ENCODE results near the gene SACS.

- TF ChIP-seq POLR2A (IDR thresholded peaks at IDR 0.05) = no peak
- TF ChIP-seq, protein P1, sequence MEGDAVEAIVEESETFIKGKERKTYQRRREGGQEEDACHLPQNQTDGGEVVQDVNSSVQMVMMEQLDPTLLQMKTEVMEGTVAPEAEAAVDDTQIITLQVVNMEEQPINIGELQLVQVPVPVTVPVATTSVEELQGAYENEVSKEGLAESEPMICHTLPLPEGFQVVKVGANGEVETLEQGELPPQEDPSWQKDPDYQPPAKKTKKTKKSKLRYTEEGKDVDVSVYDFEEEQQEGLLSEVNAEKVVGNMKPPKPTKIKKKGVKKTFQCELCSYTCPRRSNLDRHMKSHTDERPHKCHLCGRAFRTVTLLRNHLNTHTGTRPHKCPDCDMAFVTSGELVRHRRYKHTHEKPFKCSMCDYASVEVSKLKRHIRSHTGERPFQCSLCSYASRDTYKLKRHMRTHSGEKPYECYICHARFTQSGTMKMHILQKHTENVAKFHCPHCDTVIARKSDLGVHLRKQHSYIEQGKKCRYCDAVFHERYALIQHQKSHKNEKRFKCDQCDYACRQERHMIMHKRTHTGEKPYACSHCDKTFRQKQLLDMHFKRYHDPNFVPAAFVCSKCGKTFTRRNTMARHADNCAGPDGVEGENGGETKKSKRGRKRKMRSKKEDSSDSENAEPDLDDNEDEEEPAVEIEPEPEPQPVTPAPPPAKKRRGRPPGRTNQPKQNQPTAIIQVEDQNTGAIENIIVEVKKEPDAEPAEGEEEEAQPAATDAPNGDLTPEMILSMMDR (IDR thresholded peaks at IDR 0.05) = no peak
These were observed 3.2 kb upstream of the SACS start for GRCh38 chr13:23436680-23437079.
